NCI-H2107 (cell line): ENCODE measurements around the gene HAGH.
"Not testable (repeated sequence)": the region's sequence is repeated elsewhere in the genome, so short reads cannot be mapped to it uniquely, and the experiment has no call there.

Experiments used
- DNase-seq: peaks from one replicate; lab custom pipeline; 2025; lab: John Stamatoyannopoulos, UW

HAGH gene

GRCh38 chr16:1810106-1810505 is 16.5 kb downstream of the HAGH start:
- DNase-seq, result no peak

- DNase-seq, result no peak
Measured at GRCh38 chr16:1809281-1809801, 17.3 kb downstream of the HAGH start.

- DNase-seq, result no peak
Measured at GRCh38 chr16:1808691-1809090, 17.9 kb downstream of the HAGH start.

GRCh38 chr16:1807626-1808025 is 19.0 kb downstream of the HAGH start:
- no peak for DNase-seq

- DNase-seq, result no peak
Measured at GRCh38 chr16:1800701-1801100, 25.9 kb downstream of the HAGH start.

GRCh38 chr16:1799263-1799662 is 27.4 kb downstream of the HAGH start:
- DNase-seq, result not testable (repeated sequence)

- DNase-seq, result no peak
Measured at GRCh38 chr16:1794908-1795666, 31.5 kb downstream of the HAGH start.

GRCh38 chr16:1794221-1794871 is 32.3 kb downstream of the HAGH start:
- DNase-seq, result peak; percentile 27

- no peak for DNase-seq
Measured at GRCh38 chr16:1793578-1794220, 32.9 kb downstream of the HAGH start, which contains the start of gene IGFALS. TSS of gene IGFALS (minus strand) at chr16:1793705. CDS start at chr16:1793652, 53 bp downstream.

- no peak for DNase-seq
Measured at GRCh38 chr16:1792836-1793577, 33.6 kb downstream of the HAGH start.

GRCh38 chr16:1791943-1792812 is 34.4 kb downstream of the HAGH start:
- DNase-seq, result no peak

GRCh38 chr16:1791256-1791942 is 35.2 kb downstream of the HAGH start:
- DNase-seq, result no peak

- no peak for DNase-seq
Measured at GRCh38 chr16:1790611-1791255, 35.9 kb downstream of the HAGH start.

- DNase-seq, result no peak
Measured at GRCh38 chr16:1790261-1790610, 36.4 kb downstream of the HAGH start.

GRCh38 chr16:1789643-1790045 is 37.0 kb downstream of the HAGH start:
- no peak for DNase-seq

- DNase-seq, result no peak
Measured at GRCh38 chr16:1788708-1789100, 37.9 kb downstream of the HAGH start.

GRCh38 chr16:1788095-1788707 is 38.4 kb downstream of the HAGH start:
- no peak for DNase-seq

GRCh38 chr16:1787322-1788094 is 39.1 kb downstream of the HAGH start:
- no peak for DNase-seq

- DNase-seq, result no peak
Measured at GRCh38 chr16:1787056-1787321, 39.6 kb downstream of the HAGH start.
